Ovary (tissue), 10 donors: ENCODE data around the gene POT1. TPM values are rescaled to one million over a fixed set of nuclear protein-coding genes. Genes with fewer than 3 reads are reported as not detected.
"Not testable (repeated sequence)": the region's sequence is repeated elsewhere in the genome, so short reads cannot be mapped to it uniquely, and the experiment has no call there.

ENCODE experiments used
- DNase-seq, 5 donors: peaks; one replicate each; pipeline ENCODE4 v3.0.0-alpha.2; 2019 to 2020
- H3K27ac ChIP-seq, 2 donors: fragments of 200-600 bp; one replicate each; pipeline versions ENCODE4 v1.5.1 to v1.8.0; 2019 to 2022
- H3K27me3 ChIP-seq: fragments of 200-600 bp; one replicate; pipeline ENCODE4 v1.8.0; 2022
- H3K36me3 ChIP-seq: fragments of 200-600 bp; sonication (generic); one replicate; pipeline ENCODE4 v1.5.1; 2019
- H3K4me1 ChIP-seq: one replicate; pipeline ENCODE4 v1.8.1; 2013; ENCODE audit warnings: mild to moderate bottlenecking, moderate library complexity; ENCODE audit not compliant: insufficient read depth
- H3K4me3 ChIP-seq: fragments of 200-600 bp; sonication (generic); one replicate; pipeline ENCODE4 v1.5.1; 2017
- H3K9me3 ChIP-seq, 2 donors: fragments of 200-600 bp in 1 of 2; sonication (generic) in 1 of 2; one replicate each; pipeline versions ENCODE4 v1.5.1 to v1.8.1; 2013 to 2019; ENCODE audit warnings: mild to moderate bottlenecking in 1 of 2, moderate library complexity in 1 of 2
- CTCF ChIP-seq, 3 donors: fragments of 450-650 bp in 2 of 3; fragments of 200-600 bp in 1 of 3; IDR thresholded peaks; one replicate each; pipeline versions ENCODE4 v1.5.1 to v1.8.0; 2016 to 2022; ENCODE audit warnings: antibody characterized with exemption in 3 of 3, mild to moderate bottlenecking in 1 of 3
- EP300 ChIP-seq: sonication (generic); formaldehyde crosslinking; IDR thresholded peaks from one replicate; pipeline ENCODE4 v1.6.1; 2017; ENCODE audit warnings: antibody characterized with exemption
- POLR2A ChIP-seq: fragments of 450-650 bp; IDR thresholded peaks from one replicate; pipeline ENCODE4 v1.6.1; 2017; ENCODE audit warnings: antibody characterized with exemption, mild to moderate bottlenecking, moderate library complexity
- WGBS, 3 donors: extraction: QIAGEN DNeasy Blood & Tissue Kit in 1 of 3; methylation state at CpG; one replicate each; pipeline versions ENCODE4 v1.1.5 to v1.1.7; 2013 to 2017; 5-methylcytosine and 5-hydroxymethylcytosine counted together
- intact Hi-C, 4 donors: fragments of 100-400 bp; cut with DNase I; formaldehyde crosslinking; loops; one replicate each; pipeline versions ENCODE4 v1.11.0 to v1.15.1; 2022 to 2023
- long read RNA-seq, 3 donors: library from polyadenylated mRNA in 2 of 3; unstranded in 2 of 3; transcript quantifications; one replicate each; pipeline ENCODE4 v2.0.0 and lab custom pipeline, GENCODE V29; 2021 to 2026
- polyA plus RNA-seq, 2 donors: library from polyadenylated mRNA; stranded (reverse); fragments of 200-250 nt in 1 of 2; fragments of 350-450 nt in 1 of 2; fragmentation: Illumina TruSeq in 1 of 2; extraction: RNeasy Lipid Tissue Mini Kit (QIAGEN cat#74804) in 1 of 2; gene quantifications; one replicate each; pipeline ENCODE4 v1.2.3, GENCODE V29; 2013 to 2014
- total RNA-seq, 7 donors: library from RNA; depleted of rRNA in 2 of 7; stranded (reverse); fragments of >200 nt in 2 of 7; fragmentation: NEBNext Ultra II Directional in 3 of 7; extraction: Animal tissue kit (Norgen Biotek cat#: 25700) in 3 of 7; gene quantifications; one replicate each; pipeline versions ENCODE4 v1.1.0 to v1.2.4, GENCODE V29; 2016 to 2023
- donor health status: DM: no; HTN: no; CAD: no; lungs with moderate emphysema.
- donor health status: DM: no; HTN: no; CAD: no.
- donor health status: Bipolar disorder and iron deficiency.
- donor health status: DM: yes; HTN: yes; CAD: no.
- donor health status: DM: no; HTN: no; CAD: no.
- donor health status: DM: yes; HTN: yes; CAD: no.

The POT1 gene
- total RNA-seq (10 to 100 TPM; 17.0 to 33.0 (median 25.3) TPM), polyA plus RNA-seq (10 to 100 TPM; 12.3 to 15.0 TPM)
- long read RNA-seq, donor 1, full-length matches to known transcripts: 5 of 12 reads
- long read RNA-seq, donor 1, partial matches to known transcripts: 3 of 12 reads
- long read RNA-seq, donor 1, other reads (novel, unspliced or antisense): 4 of 12 reads
- long read RNA-seq, donor 2: 0 reads
- long read RNA-seq, donor 3, full-length matches to known transcripts: 5 of 14 reads
- long read RNA-seq, donor 3, partial matches to known transcripts: 1 of 14 reads
- long read RNA-seq, donor 3, other reads (novel, unspliced or antisense): 8 of 14 reads

DNA sequence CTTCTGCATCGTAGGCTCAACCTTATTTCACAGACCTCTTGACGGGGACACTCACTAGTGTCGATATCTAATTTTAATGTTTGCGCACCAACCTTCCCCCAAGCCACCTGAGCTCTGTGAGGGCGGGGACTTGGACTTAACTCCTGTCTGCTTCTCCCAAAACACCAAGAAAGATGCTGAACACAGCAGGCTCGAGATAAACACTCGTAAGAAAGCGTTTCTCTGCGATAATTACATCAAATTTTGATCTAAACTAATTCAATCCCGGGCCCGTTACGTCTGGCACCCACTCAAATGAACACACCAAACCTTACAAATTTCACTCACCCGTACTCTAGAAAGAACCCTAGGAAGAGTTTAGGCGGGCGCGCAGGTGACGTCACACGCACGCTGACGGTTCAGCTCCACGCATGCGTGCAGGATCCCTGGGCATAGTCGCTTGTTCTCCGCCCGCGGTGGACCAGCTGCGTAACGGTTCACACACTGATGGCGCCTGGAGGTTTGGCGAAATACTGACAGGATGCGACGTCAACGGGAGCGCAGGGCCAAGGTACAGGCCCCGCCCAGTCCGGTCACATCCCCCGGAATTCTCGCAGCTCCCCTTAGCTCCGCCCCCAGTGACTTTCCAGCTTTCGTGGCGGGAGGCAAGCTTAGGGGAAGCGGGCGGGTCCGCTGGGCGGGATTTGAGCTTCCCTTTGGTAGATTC lies at the start of gene POT1:
Gene POT1 (minus strand): TSS at position 359 of the 706 bp plus-strand sequence. CDS start 32,652 bp downstream, outside the sequence.
- Histone ChIP-seq H3K4me1 (peaks cover 2% of the 10 kb centered on the region), H3K27ac (peak within 1 kb of the TSS; percentile 71 to 86), H3K27me3 (no peaks in the 10 kb centered on the region), H3K9me3 (no peaks in the 10 kb centered on the region), H3K4me3 (peak within 1 kb of the TSS; percentile 63), H3K36me3 (no peaks in the 10 kb centered on the region)
- intact Hi-C loops: no loop called here
- peak; percentile 99 to 100 (median 99) for DNase-seq
- TF ChIP-seq CTCF (IDR thresholded peaks at IDR 0.05) (peak in 1 of 3 donors; percentile 11), EP300 (no peak), POLR2A (peak; percentile 59)
- 0 to 1% (median 1%) methylated on average over 45 of the region's 45 CpGs for WGBS, 3 donors

DNA sequence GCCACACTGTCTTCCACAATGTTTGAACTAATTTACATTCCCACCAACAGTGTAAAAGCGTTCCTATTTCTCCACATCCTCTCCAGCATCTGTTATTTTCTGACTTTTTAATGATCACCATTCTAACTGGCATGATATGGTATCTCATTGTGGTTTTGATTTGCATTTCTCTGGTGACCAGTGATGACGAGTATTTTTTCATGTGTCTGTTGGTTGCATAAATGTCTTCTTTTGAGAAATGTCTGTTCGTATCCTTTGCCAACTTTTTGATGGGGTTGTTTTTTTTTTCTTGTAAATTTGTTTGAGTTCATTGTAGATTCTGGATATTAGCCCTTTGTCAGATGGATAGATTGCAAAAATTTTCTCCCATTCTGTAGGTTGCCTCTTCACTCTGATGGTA lies 45.5 kb upstream of the POT1 start:
- DNase-seq, H3K4me1 ChIP-seq, intact Hi-C loops, H3K36me3 ChIP-seq, H3K9me3 ChIP-seq, H3K27me3 ChIP-seq, H3K27ac ChIP-seq, H3K4me3 ChIP-seq: not testable (repeated sequence)
- WGBS, 3 donors: 71 to 78% (median 74%) methylated on average over 3 of the region's 3 CpGs

GRCh38 chr7:124965553-124965952 lies 35.9 kb upstream of the POT1 start:
- no peaks in the 10 kb centered on the region for H3K9me3 ChIP-seq
- no peak for DNase-seq
- no peaks in the 10 kb centered on the region for H3K36me3 ChIP-seq
- no peak overlapping the region for H3K4me3 ChIP-seq
- 80 to 86% (median 84%) methylated on average over 4 of the region's 4 CpGs for WGBS, 3 donors
- no peaks in the 10 kb centered on the region for H3K27me3 ChIP-seq
- H3K27ac ChIP-seq: no peak overlapping the region
- H3K4me1 ChIP-seq: no peaks in the 10 kb centered on the region
- TF ChIP-seq CTCF (IDR thresholded peaks at IDR 0.05) (no peak), POLR2A (no peak), EP300 (no peak)
- intact Hi-C loops: no loop called here

DNA sequence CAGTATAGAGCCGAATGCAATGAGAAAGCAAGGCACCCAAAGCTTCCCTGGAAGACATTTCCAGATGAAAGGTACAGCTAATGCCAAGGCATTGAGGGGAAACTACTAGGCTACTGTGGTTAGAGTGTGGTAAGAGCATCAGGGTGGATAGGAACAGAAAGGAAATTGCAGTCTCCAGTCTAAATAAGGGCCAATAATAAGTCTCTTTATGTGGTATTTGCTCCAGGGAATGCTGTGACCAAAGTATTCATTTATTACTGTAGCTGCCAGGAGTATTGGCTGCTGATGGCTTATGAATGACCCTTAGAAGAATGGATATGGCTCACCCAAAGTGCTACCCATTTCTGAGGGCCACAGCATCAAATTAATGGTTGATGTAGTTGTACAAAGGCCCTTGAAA lies 30.1 kb upstream of the POT1 start:
- DNase-seq: no peak
- TF ChIP-seq CTCF (IDR thresholded peaks at IDR 0.05) (no peak), EP300 (no peak), POLR2A (no peak)
- 67 to 98% (median 93%) methylated on average over 1 of the region's 1 CpG for WGBS, 3 donors
- no peaks in the 10 kb centered on the region for H3K27me3 ChIP-seq
- no peak overlapping the region for H3K27ac ChIP-seq
- no peaks in the 10 kb centered on the region for H3K36me3 ChIP-seq
- intact Hi-C loops: no loop called here
- no peaks in the 10 kb centered on the region for H3K4me1 ChIP-seq
- H3K9me3 ChIP-seq: no peaks in the 10 kb centered on the region
- no peak overlapping the region for H3K4me3 ChIP-seq

DNA sequence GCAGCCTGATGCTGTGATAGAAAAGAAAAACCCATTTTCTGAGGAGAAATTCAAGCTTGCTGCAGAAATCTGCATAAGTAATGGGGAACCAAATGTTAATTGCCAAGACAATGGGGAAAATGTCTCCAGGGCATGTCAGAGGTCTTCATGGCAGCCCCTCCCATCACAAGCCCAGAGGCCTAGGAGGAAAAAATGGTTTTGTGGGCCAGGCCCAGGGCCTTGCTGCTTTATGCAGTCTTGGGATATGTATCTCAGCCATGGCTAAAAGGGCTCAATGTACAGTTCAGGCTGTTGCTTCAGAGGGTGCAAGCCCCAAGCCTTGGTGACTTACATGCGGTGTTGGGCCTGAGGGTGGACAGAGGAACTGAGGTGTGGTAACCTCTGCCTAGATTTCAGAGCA lies 28.3 kb upstream of the POT1 start:
- 94 to 100% (median 100%) methylated on average over 1 of the region's 1 CpG for WGBS, 3 donors
- intact Hi-C loops, H3K27ac ChIP-seq, H3K9me3 ChIP-seq, H3K36me3 ChIP-seq, H3K4me1 ChIP-seq, H3K4me3 ChIP-seq, DNase-seq, H3K27me3 ChIP-seq: not testable (repeated sequence)
